Ectodermal cell (in vitro differentiated cells): ENCODE measurements around the gene SUMF1.

ENCODE experiments used
- H3K27ac ChIP-seq: 2 replicates; pipeline ENCODE4 v1.7.0; 2013; ENCODE audit warnings: mild to moderate bottlenecking, low read depth, low read length; ENCODE audit not compliant: insufficient read depth, poor library complexity, severe bottlenecking
- H3K27me3 ChIP-seq: 2 replicates; pipeline ENCODE4 v1.7.0; 2013; ENCODE audit warnings: mild to moderate bottlenecking, low read length; ENCODE audit not compliant: insufficient read depth, control insufficient read depth, poor library complexity, severe bottlenecking
- H3K36me3 ChIP-seq: one replicate; pipeline ENCODE4 v1.7.0; 2013; ENCODE audit warnings: low read length; ENCODE audit not compliant: control insufficient read depth, insufficient read depth
- H3K4me1 ChIP-seq: one replicate; pipeline ENCODE4 v1.7.0; 2013; ENCODE audit warnings: low read length; ENCODE audit not compliant: control insufficient read depth, insufficient read depth
- H3K4me3 ChIP-seq: 2 replicates; pipeline ENCODE4 v1.7.0; 2013; ENCODE audit warnings: low read depth, low read length, control low read depth; ENCODE audit not compliant: insufficient read depth
- H3K9me3 ChIP-seq: 2 replicates; pipeline ENCODE4 v1.7.0; 2013; ENCODE audit warnings: mild to moderate bottlenecking, low read length, moderate library complexity; ENCODE audit not compliant: control insufficient read depth
- WGBS, 2 experiments: methylation state at CpG; one replicate each; pipeline ENCODE4 v1.1.7; 2013; ENCODE audit warnings: missing lambda C conversion rate in 2 of 2; 5-methylcytosine and 5-hydroxymethylcytosine counted together

SUMF1 gene

GRCh38 chr3:4350789-4351163, 116.3 kb downstream of the SUMF1 start:
- H3K27ac ChIP-seq: no peak overlapping the region
- no peak overlapping the region for H3K4me3 ChIP-seq
- no peaks in the 10 kb centered on the region for H3K27me3 ChIP-seq
- H3K4me1 ChIP-seq: no peaks in the 10 kb centered on the region
- H3K36me3 ChIP-seq: no peaks in the 10 kb centered on the region
- 15 to 27% methylated on average over 2 of the region's 2 CpGs for WGBS, 2 experiments
- H3K9me3 ChIP-seq: no peaks in the 10 kb centered on the region

- no peak overlapping the region for H3K4me3 ChIP-seq
- H3K36me3 ChIP-seq: no peaks in the 10 kb centered on the region
- no peaks in the 10 kb centered on the region for H3K9me3 ChIP-seq
- H3K4me1 ChIP-seq: no peaks in the 10 kb centered on the region
- WGBS, 2 experiments: 96 to 100% methylated on average over 1 of the region's 1 CpG
- no peak overlapping the region for H3K27ac ChIP-seq
- H3K27me3 ChIP-seq: no peaks in the 10 kb centered on the region
Observed at GRCh38 chr3:4343258-4343657, 123.8 kb downstream of the SUMF1 start.

GRCh38 chr3:4341336-4341675, 125.8 kb downstream of the SUMF1 start:
- H3K4me1 ChIP-seq: no peaks in the 10 kb centered on the region
- H3K27ac ChIP-seq: no peak overlapping the region
- no peaks in the 10 kb centered on the region for H3K9me3 ChIP-seq
- no peak overlapping the region for H3K4me3 ChIP-seq
- no peaks in the 10 kb centered on the region for H3K36me3 ChIP-seq
- H3K27me3 ChIP-seq: no peaks in the 10 kb centered on the region

GRCh38 chr3:4340411-4341335, 126.4 kb downstream of the SUMF1 start:
- no peaks in the 10 kb centered on the region for H3K9me3 ChIP-seq
- H3K4me1 ChIP-seq: no peaks in the 10 kb centered on the region
- H3K4me3 ChIP-seq: no peak overlapping the region
- no peaks in the 10 kb centered on the region for H3K27me3 ChIP-seq
- H3K36me3 ChIP-seq: no peaks in the 10 kb centered on the region
- H3K27ac ChIP-seq: no peak overlapping the region
- 88 to 91% methylated on average over 5 to 6 of the region's 6 CpGs for WGBS, 2 experiments

GRCh38 chr3:4340077-4340410, 127.0 kb downstream of the SUMF1 start:
- Histone ChIP-seq H3K4me1 (no peaks in the 10 kb centered on the region), H3K27ac (no peak overlapping the region), H3K36me3 (no peaks in the 10 kb centered on the region), H3K4me3 (no peak overlapping the region), H3K9me3 (no peaks in the 10 kb centered on the region), H3K27me3 (no peaks in the 10 kb centered on the region)
- 86 to 98% methylated on average over 3 of the region's 4 CpGs for WGBS, 2 experiments

- H3K36me3 ChIP-seq: no peaks in the 10 kb centered on the region
- H3K4me1 ChIP-seq: no peaks in the 10 kb centered on the region
- no peaks in the 10 kb centered on the region for H3K27me3 ChIP-seq
- 86% methylated on average over 5 of the region's 5 CpGs for WGBS, 2 experiments
- H3K27ac ChIP-seq: no peak overlapping the region
- H3K4me3 ChIP-seq: no peak overlapping the region
- no peaks in the 10 kb centered on the region for H3K9me3 ChIP-seq
Observed at GRCh38 chr3:4338751-4339150, 128.3 kb downstream of the SUMF1 start.

- H3K4me1 ChIP-seq: no peaks in the 10 kb centered on the region
- no peaks in the 10 kb centered on the region for H3K36me3 ChIP-seq
- no peak overlapping the region for H3K4me3 ChIP-seq
- H3K27me3 ChIP-seq: no peaks in the 10 kb centered on the region
- H3K9me3 ChIP-seq: no peaks in the 10 kb centered on the region
- no peak overlapping the region for H3K27ac ChIP-seq
- WGBS, 2 experiments: 86 to 87% methylated on average over 3 of the region's 3 CpGs
Observed at GRCh38 chr3:4336850-4337546, 130.1 kb downstream of the SUMF1 start.

- 63 to 66% methylated on average over 5 of the region's 5 CpGs for WGBS, 2 experiments
- Histone ChIP-seq H3K9me3 (no peaks in the 10 kb centered on the region), H3K27me3 (no peaks in the 10 kb centered on the region), H3K4me1 (no peaks in the 10 kb centered on the region), H3K4me3 (no peak overlapping the region), H3K27ac (no peak overlapping the region), H3K36me3 (no peaks in the 10 kb centered on the region)
Observed at GRCh38 chr3:4335840-4336562, 131.1 kb downstream of the SUMF1 start.

- WGBS, 2 experiments: 64% methylated on average over 1 of the region's 1 CpG
- Histone ChIP-seq H3K9me3 (no peaks in the 10 kb centered on the region), H3K4me3 (no peak overlapping the region), H3K27ac (no peak overlapping the region), H3K36me3 (no peaks in the 10 kb centered on the region), H3K27me3 (no peaks in the 10 kb centered on the region), H3K4me1 (no peaks in the 10 kb centered on the region)
Observed at GRCh38 chr3:4334548-4334947, 132.5 kb downstream of the SUMF1 start.

- 91 to 96% methylated on average over 3 of the region's 3 CpGs for WGBS, 2 experiments
- no peaks in the 10 kb centered on the region for H3K36me3 ChIP-seq
- H3K27me3 ChIP-seq: no peaks in the 10 kb centered on the region
- H3K27ac ChIP-seq: no peak overlapping the region
- no peaks in the 10 kb centered on the region for H3K4me1 ChIP-seq
- no peaks in the 10 kb centered on the region for H3K9me3 ChIP-seq
- no peak overlapping the region for H3K4me3 ChIP-seq
Observed at GRCh38 chr3:4332991-4333390, 134.1 kb downstream of the SUMF1 start.
